ENCODE results near the gene AKAP10. TPM values are rescaled to one million over a fixed set of nuclear protein-coding genes. Genes with fewer than 3 reads are reported as not detected.

Gene AKAP10
- total and polyA plus RNA-seq, 2 of the 4 experiments (the other 2 are of a cell fraction): 12.7 to 18.6 TPM

- intact Hi-C loops (cut with micrococcal nuclease): no loop called here
- DNase-seq: no peak
- CTCF ChIA-PET: interaction anchor here (0.5 kb wide), 1 partner anchor 177 kb away, joined by 4 read pairs; no protein-coding TSS in a partner anchor
These were observed 37.5 kb downstream of the AKAP10 start for GRCh38 chr17:19939993-19940721.

More at GRCh38 chr17:19939993-19940721, 37.5 kb downstream of the AKAP10 start:
- no peak overlapping the region for H3K4ac ChIP-seq (ENCODE audit: low read depth, low read length)
- H3K36me3 ChIP-seq (ENCODE audit: control insufficient read depth, insufficient read depth, low read length): peaks cover 18% of the 10 kb centered on the region
- WGBS, 2 experiments (ENCODE audit: extremely low coverage in 2 of 2, insufficient read length in 1 of 2): no CpG with 5 or more reads among the region's 2 CpGs
- in situ Hi-C loops (cut with MboI; ENCODE audit: low sequenced_read_pairs): no loop called here
- H3K9me3 ChIP-seq (ENCODE audit: control insufficient read depth, insufficient read depth, low read length): no peaks in the 10 kb centered on the region
- H4K8ac ChIP-seq (ENCODE audit: low read depth in 2 of 2, low read length in 2 of 2): no peak overlapping the region
- H2BK15ac ChIP-seq (ENCODE audit: low read depth, low read length): no peak overlapping the region
- no peak overlapping the region for H3K56ac ChIP-seq (ENCODE audit: extremely low read depth, insufficient read depth, low read length)
- H3K4me3 ChIP-seq (ENCODE audit: insufficient read depth, low read depth, low read length): no peak overlapping the region
- no TSS peak for BruUV-seq (replicated peaks)
- H3K9me1 ChIP-seq (ENCODE audit: insufficient read depth, low read length): peaks cover 10% of the 10 kb centered on the region
- peak overlapping the region; percentile 31 for H2BK5ac ChIP-seq (ENCODE audit: low read depth, low read length, poor library complexity, severe bottlenecking)
- peaks cover 26 to 42% of the 10 kb centered on the region in 2 experiments for H3K79me1 ChIP-seq (ENCODE audit: low read depth in 1 of 2, low read length in 2 of 2)
- H2AK9ac ChIP-seq (replicated peaks; ENCODE audit: low read depth, low read length, poor library complexity): no peak overlapping the region
- H3K9ac ChIP-seq (ENCODE audit: low read depth, low read length): no peak overlapping the region
- H2AK5ac ChIP-seq (ENCODE audit: low read depth, low read length): no peak overlapping the region
- H2BK20ac ChIP-seq (ENCODE audit: low read depth, low read length): no peak overlapping the region
- H3K18ac ChIP-seq (ENCODE audit: low read depth, low read length): no peak overlapping the region
- no peak overlapping the region for H3K14ac ChIP-seq (replicated peaks; ENCODE audit: low read depth, low read length)
- no peak overlapping the region for H2BK120ac ChIP-seq (ENCODE audit: low read depth, low read length)
- ATAC-seq (ENCODE audit: low read depth): no peak
- H3K27me3 ChIP-seq (ENCODE audit: control insufficient read depth, insufficient read depth, low read length): no peaks in the 10 kb centered on the region
- no peak overlapping the region; the same call in 1 of the 2 replicates for H3K27ac ChIP-seq (ENCODE audit: insufficient read depth, low read length)
- H3K4me2 ChIP-seq (ENCODE audit: low read depth, low read length): 0 out of 2 replicates have a peak overlapping the region, but pooled peaks have one; percentile 2
- no peak overlapping the region for H4K91ac ChIP-seq (ENCODE audit: insufficient read depth, low read depth, low read length)
- H3K23ac ChIP-seq (ENCODE audit: low read depth, low read length): no peak overlapping the region
- TF ChIP-seq ELK1 (IDR thresholded peaks at IDR 0.05; ENCODE audit: borderline replicate concordance, low read depth, low read length) (no peak), MXI1 (IDR thresholded peaks at IDR 0.05; ENCODE audit: borderline replicate concordance, low read depth, low read length) (no peak), RAD21 (IDR thresholded peaks at IDR 0.05; ENCODE audit: low read length) (no peak), MAFK (IDR thresholded peaks at IDR 0.05; ENCODE audit: low read depth, low read length) (no peak)
- POLR2A ChIA-PET (ENCODE audit: unreplicated experiment): no interaction called here
- H3K4me1 ChIP-seq (ENCODE audit: control insufficient read depth, insufficient read depth, low read length): peaks cover 12% of the 10 kb centered on the region
- peaks cover 25% of the 10 kb centered on the region; the same call in 1 of the 2 replicates for H4K20me1 ChIP-seq (ENCODE audit: insufficient read depth, low read length)
- dilution Hi-C loops (cut with HindIII; ENCODE audit: low sequenced_read_pairs, unreplicated experiment): no loop called here
- no peak overlapping the region for H4K5ac ChIP-seq (ENCODE audit: low read depth, low read length)
- no peak overlapping the region for H2AFZ ChIP-seq (replicated peaks; ENCODE audit: low read length, poor library complexity)
